Head of caudate nucleus (tissue), 42 donors: ENCODE data around the gene OR2K2.
"Not testable (repeated sequence)": the region's sequence is repeated elsewhere in the genome, so short reads cannot be mapped to it uniquely, and the experiment has no call there.

ENCODE experiments used
- DNase-seq, 42 donors: peaks; one replicate each; pipeline versions ENCODE4 v3.0.0 to v3.0.0-alpha.2; 2020 to 2021; ENCODE audit warnings: mixed read lengths in 7 of 42
- intact Hi-C: fragments of 100-400 bp; cut with DNase I; formaldehyde crosslinking; loops from one replicate; pipeline ENCODE4 v1.15.0; 2022

The OR2K2 gene

DNA sequence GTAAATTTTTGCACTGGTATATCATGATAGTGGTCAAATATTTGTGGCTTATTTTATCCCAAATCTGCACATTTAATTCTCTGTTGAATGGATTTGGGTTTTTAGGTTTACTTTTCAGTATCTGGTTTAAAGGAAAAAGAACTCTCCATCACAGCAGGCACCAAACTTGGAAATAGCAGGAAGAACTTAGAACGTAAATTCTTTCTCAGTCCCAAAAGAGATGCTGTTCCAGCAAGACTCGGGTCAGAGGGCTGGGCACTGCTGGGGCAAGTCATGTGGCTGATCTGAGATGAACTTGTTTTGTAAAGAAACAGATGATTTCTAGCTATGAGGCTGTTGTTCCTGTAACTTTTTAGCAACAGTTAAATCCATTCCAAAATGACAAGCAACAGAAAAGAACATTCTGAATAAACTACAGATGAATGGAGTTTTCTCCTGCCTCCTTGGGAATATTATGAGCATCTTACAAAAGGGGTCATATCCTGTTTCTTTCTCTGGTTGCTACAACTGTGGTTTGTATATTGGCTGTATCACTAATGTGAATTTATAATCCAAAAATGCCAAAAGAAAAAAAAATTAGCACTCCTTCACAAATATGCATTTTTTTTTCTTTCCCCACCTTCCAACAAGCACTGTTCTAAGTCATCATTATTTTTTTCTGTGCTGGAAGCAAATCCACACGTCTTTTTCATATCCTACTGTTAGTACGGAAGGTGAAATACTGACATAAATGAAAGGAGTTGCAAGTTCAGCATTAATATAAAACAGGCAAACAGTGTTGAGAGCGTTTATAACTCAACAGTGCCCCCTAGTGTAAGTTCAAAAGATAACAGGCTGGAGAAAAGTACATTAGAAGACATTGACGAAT lies 31.1 kb downstream of the OR2K2 start:
- intact Hi-C loops: no loop called here

DNA sequence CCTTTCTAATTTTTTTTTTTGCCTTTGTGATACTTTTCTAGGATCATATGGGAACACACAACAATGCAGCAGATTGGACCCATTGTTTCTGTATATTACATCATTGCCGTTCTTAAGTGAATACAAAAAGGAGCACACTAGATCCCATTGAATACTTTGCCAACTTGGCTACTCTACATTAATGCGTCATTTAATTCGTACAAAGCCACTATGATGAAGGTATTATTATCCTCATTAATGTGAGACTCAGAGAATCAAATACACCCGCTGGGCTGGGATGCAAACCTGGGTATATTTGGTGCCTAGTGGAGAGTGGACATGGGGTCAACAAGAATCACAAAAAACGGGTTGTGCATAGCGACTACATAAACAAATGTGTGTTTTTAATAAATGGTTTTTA lies 31.9 kb downstream of the OR2K2 start:
- intact Hi-C loops: no loop called here

More for the DNA sequence above, 31.1 kb downstream of the OR2K2 start:
- peak in 40 of 42 donors; percentile 14 to 81 (median 51) for DNase-seq

DNA sequence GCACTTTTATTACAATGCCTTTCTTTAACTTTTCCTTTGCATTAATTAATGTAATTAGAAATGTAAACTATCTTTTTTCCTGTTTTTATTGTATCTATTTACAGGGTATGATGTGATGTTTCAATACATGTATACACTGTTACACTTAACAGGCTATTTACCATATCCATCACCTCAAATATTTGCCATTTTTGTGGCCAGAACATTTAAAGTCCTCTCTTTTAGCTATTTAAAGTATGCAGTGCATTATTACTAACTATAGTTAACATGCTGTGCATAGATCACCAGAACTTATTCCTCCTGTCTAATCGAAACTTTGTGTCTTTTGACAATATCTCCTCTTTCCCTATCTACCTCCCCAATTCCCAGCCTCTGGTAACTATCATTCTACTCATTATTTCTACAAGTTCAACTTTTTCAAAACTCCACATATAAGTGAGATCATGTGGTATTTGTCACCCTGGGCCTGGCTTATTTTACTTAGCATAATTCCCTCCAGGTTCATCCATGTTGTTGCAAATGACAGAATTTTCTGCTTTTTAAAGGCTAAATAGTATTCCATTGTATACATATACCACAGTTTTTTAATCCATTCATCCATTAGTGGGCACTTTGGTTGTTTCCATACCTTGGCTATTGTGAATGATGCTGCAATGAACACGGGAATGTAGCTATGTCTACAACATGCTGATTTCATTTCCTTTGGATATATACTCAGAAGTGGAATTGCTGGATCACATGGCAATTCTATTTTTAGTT lies 32.8 kb downstream of the OR2K2 start:
- no peak for DNase-seq
- intact Hi-C loops: no loop called here

More for the DNA sequence above, 31.9 kb downstream of the OR2K2 start:
- peak in 7 of 42 donors; percentile 21 to 71 (median 35) for DNase-seq

DNA sequence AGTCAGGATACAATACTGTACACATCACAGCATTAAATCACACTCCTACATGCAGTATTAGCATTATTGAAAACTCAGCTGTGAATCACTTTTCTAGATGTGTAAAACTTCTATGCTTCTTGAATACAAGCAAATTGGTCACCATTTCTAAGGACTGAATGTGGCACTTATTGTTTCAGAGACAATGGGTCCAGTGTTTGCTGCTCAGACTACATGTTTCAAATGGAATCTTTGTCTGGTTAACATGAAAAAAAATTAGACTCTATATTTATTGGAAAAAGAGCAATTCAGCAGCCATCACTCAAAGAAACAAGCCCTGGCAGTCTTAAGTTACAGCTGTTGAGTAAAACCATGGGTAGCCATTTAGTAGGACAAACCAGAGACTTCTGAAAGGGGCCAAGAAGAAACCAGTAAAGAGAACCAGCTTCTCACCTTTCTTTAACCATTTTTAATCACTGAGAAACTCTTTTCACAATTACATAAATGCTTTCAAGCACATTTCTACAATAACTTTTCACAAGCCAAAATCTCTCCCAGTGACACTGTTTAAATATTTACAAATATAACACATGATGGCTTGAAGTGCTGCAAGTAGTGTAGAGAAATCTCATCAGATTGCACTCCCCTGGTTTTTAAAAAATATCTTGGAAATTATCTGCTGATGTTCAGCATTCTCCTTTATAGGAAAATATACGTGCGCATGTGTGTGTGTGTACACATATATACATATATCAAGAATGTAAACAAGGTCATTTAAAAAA lies 35.2 kb downstream of the OR2K2 start:
- intact Hi-C loops: loop anchor here (2.0 kb wide), 1 partner anchor 258 kb away; no protein-coding TSS in a partner anchor
- DNase-seq: peak in 19 of 42 donors; percentile 16 to 82 (median 55)

DNA sequence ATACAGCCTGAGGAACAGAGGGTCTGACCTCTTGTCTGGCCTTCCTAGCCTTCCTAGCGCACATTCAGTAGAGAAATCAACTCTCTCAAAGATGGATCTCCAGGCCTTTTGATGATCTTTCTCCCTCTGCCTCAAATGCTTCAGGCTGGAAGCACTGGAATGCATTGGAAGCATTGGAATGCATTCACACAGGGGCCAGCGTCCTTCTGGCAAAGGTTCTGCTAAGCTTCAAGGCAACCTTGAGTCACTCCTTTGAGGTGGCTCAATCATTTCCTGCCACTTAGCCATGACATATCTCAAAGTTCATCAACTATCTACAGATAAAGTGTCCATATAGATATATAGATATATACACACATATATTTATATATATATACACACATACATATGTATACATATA lies 42.9 kb downstream of the OR2K2 start:
- intact Hi-C loops: no loop called here
- DNase-seq: no peak

DNA sequence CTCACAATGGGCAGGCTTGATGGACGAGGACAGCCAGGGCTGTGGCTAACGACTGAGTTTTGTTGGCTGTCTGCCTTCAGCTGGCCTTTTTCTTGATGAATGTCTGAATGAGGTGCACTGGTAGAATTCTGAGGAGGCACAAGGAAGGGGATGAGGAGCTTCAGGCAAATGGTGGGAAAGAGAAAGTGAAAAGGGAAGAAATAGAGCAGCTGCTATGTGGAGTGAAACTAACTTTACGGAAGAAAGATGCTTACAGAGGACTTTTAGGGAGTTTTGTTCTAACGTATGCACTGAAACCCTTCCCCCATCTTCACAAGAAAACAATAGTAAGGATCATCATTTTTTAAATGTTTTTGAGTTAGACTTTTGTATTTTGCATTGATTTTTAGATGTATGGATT lies 45.3 kb downstream of the OR2K2 start:
- DNase-seq: no peak
- intact Hi-C loops: no loop called here

DNA sequence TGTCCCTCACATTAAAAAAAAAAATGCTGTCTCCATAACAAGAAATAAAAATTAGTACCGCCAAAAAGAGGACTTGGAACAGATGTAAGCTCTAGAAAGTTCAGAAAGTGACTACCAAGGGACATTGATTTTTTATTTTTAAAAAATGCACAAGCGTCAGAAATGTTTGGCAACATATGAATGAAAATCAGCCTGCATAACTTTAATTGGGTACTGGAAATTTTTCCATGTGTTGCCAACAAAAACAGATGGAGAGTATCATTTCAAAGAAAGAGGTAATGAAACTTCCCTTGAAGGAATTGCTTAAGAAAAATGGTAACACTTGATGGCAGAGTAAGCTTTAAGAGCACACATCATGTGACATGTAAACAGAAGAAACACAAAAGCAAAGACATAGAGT lies 47.2 kb downstream of the OR2K2 start:
- no peak for DNase-seq
- intact Hi-C loops: no loop called here

DNA sequence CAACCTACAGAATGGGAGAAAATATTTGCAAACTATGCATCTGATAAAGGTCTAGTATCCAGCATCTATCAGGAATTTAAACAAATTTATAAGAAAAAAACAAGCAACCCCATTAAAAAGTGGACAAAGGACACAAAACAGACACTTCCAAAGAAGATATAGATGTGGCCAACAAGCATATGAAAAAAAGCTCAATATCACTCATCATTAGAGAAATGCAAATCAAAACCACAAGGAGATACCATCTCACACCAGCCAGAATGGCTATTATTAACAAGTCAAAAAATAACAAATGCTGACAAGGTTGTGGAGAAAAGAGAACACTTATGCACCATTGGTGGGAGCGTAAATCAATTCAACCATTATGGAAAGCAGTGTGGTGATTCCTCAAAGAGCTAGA lies 49.2 kb downstream of the OR2K2 start:
- intact Hi-C loops, DNase-seq: not testable (repeated sequence)
